Coronary artery (tissue), 2 donors: ENCODE results near the gene PLEKHG3.
A peak's percentile ranks its signal among the peaks of the same experiment; 100 is the strongest.

Experiments
- DNase-seq: peaks from one replicate; pipeline ENCODE4 v3.0.0-alpha.2; 2017; ENCODE audit warnings: low spot score
- H3K27ac ChIP-seq, 2 donors: fragments of 200-600 bp; sonication (generic); one replicate each; pipeline ENCODE4 v1.5.1; 2016 to 2019
- H3K4me3 ChIP-seq: fragments of 200-600 bp; sonication (generic); 2 replicates; pipeline ENCODE4 v1.5.1; 2016; ENCODE audit warnings: mild to moderate bottlenecking, moderate library complexity
- TF ChIP-seq, protein P1 (sequence below): fragments of 200-600 bp; sonication (generic); IDR thresholded peaks from one replicate; pipeline ENCODE4 v1.5.1; 2019; ENCODE audit warnings: antibody characterized with exemption

The PLEKHG3 gene

DNA sequence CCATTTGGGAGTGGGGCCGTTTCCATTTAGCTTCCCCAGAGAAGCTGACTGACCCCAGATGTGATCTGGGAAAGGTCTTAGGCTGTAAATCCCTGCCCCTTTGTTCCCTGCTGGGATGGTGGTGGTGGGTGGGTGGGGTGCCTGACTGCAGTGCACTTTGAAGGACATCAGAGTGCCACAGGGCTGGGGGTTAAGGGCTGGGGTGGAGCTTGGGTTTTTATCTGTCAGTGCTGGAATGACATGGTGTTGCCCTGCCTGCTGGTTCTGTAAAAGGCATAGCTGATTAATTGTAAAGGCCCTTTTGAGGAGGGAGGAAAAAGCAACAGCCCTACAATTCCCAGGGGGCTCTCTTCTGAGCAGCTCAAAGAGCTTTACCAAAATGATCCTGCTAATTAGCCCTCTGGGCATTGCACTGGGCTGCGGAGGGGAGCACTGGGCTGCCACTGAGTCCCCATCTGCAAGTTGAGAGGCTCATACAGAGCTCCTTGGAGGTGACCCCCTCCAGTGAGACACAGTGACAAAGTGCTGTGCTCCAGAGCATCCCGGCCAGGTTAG is 21.1 kb downstream of the PLEKHG3 start:
- Histone ChIP-seq H3K27ac (peak overlapping the region; percentile 95 to 96), H3K4me3 (peak overlapping the region; percentile 22)
- TF ChIP-seq, protein P1, sequence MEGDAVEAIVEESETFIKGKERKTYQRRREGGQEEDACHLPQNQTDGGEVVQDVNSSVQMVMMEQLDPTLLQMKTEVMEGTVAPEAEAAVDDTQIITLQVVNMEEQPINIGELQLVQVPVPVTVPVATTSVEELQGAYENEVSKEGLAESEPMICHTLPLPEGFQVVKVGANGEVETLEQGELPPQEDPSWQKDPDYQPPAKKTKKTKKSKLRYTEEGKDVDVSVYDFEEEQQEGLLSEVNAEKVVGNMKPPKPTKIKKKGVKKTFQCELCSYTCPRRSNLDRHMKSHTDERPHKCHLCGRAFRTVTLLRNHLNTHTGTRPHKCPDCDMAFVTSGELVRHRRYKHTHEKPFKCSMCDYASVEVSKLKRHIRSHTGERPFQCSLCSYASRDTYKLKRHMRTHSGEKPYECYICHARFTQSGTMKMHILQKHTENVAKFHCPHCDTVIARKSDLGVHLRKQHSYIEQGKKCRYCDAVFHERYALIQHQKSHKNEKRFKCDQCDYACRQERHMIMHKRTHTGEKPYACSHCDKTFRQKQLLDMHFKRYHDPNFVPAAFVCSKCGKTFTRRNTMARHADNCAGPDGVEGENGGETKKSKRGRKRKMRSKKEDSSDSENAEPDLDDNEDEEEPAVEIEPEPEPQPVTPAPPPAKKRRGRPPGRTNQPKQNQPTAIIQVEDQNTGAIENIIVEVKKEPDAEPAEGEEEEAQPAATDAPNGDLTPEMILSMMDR, result no peak
- DNase-seq, result no peak

DNA sequence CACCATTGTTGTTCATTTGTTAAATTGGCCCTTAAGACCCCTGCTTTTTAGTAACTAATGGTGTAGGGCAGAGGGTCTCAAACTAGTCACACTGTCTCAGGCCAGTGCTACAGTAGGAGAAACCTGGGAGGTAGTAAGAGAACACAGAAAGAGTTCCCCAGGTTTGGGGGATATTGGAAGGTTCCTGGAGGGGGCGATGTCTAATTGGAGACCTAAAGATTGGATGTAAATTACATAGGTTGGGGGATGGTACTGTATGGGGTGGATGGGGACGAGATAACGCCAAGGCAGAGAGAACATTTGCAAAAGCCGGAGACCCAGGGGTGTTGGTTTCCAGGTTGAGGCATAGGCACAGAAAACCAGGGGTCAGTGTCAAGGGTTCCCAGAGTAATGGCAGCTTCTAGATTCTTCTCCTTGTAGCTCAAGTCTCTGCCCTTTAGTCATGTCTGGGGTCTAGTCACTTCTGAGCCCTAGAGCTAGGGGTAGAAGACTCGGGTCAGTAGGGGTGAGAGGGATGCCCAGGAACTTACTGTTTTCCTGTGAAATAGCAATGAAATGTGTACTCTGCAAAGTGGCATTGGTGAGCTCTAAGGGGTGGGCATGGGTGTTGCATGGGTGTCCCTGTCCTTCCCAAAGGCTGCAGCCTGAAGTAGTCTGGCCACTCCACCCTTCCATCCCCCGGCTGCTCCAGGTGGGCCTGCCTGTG is 21.8 kb downstream of the PLEKHG3 start:
- DNase-seq, result no peak
- peak overlapping the region; percentile 22 for H3K4me3 ChIP-seq
- TF ChIP-seq, protein P1, result no peak
- H3K27ac ChIP-seq, result peak overlapping the region; percentile 95 to 96

DNA sequence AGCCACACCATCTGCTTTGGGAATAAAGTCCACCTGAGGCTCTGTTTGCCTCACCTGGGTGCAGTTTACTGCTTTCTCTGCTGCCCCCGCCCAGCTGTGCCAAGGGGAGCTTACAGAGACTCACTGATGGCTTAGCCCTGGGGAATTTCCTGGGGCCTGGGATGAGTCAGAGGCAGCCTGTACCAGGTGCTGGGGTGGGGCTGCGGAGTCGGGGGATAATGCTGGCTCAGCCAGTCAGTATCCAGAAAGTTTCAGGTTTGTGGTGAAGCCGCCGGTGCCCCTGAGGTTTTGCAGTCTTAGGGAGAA is 22.3 kb downstream of the PLEKHG3 start:
- DNase-seq, result no peak
- peak overlapping the region in 1 of 2 donors; percentile 96 for H3K27ac ChIP-seq
- TF ChIP-seq, protein P1, result no peak

DNA sequence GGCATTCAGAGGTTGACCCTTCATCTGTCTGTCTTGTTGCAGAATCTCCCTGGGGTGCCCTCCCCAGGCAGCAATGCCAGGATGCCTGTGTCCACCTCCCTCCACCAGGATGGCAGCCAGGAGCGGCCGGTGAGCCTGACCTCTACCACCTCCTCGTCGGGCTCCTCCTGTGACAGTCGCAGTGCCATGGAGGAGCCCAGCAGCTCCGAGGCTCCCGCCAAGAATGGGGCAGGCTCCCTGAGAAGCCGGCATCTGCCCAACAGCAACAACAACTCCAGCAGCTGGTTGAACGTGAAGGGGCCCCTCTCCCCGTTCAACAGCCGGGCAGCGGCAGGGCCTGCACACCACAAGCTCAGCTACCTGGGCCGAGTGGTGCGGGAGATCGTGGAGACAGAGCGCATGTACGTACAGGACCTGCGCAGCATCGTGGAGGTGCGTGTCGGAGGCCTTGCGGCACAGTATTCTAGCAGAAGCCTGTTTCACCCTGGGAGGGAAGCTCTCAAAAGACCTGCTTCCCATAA is 23.4 kb downstream of the PLEKHG3 start:
- H3K27ac ChIP-seq, result peak overlapping the region; percentile 19 to 96
- H3K4me3 ChIP-seq, result no peak overlapping the region
- DNase-seq, result no peak
- TF ChIP-seq, protein P1, result no peak

More for the DNA sequence above, 22.3 kb downstream of the PLEKHG3 start:
- no peak overlapping the region for H3K4me3 ChIP-seq

DNA sequence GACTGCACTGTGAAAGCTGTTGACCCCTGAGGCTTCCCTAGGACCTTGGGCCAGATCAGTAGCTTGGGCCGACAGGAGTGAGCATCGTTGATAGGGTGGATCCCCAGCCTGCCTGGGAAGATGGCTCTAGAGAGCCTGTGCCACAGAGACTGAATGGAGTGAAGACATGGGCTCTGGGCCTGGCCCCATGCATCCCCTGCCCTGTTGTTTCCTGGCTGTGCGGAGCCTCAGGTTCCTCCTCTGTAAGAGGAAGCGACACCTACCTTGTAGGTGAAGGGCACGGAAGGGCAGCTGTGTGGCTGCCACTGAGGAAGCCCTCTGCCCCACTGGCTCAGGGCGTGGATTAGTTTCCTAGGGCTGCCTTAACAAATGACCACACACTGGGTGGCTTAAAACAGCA is 23.9 kb downstream of the PLEKHG3 start:
- peak overlapping the region; percentile 19 to 96 for H3K27ac ChIP-seq
- TF ChIP-seq, protein P1, result no peak
- no peak for DNase-seq
- H3K4me3 ChIP-seq, result no peak overlapping the region

DNA sequence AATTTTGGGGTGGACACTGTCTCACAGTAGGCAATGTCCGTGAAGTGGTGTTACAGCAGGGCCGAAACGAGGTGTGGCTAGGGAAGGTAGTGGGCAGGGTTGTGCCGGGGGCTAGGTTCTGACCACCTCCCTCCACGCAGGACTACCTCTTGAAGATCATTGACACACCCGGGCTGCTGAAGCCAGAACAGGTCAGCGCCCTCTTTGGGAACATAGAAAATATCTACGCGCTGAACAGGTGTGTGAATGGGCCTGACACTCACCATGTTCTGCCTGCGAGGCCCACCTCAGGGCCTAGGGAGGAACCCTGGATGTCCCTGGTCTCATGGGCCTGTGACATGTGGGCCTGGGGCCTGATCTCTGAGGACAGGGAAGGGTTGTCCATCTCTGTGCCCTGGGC is 24.6 kb downstream of the PLEKHG3 start:
- no peak for DNase-seq
- H3K4me3 ChIP-seq, result no peak overlapping the region
- peak overlapping the region in 1 of 2 donors; percentile 36 for H3K27ac ChIP-seq
- TF ChIP-seq, protein P1, result no peak
